Stromal cell of bone marrow (primary cell): ENCODE results near the gene PROCR.
A peak's percentile ranks its signal among the peaks of the same experiment; 100 is the strongest.
"Not testable (repeated sequence)": the region's sequence is repeated elsewhere in the genome, so short reads cannot be mapped to it uniquely, and the experiment has no call there.

Experiments
- DNase-seq: peaks from one replicate; pipeline ENCODE4 v3.0.0-alpha.2; 2012; ENCODE audit warnings: low read depth

PROCR gene

DNA sequence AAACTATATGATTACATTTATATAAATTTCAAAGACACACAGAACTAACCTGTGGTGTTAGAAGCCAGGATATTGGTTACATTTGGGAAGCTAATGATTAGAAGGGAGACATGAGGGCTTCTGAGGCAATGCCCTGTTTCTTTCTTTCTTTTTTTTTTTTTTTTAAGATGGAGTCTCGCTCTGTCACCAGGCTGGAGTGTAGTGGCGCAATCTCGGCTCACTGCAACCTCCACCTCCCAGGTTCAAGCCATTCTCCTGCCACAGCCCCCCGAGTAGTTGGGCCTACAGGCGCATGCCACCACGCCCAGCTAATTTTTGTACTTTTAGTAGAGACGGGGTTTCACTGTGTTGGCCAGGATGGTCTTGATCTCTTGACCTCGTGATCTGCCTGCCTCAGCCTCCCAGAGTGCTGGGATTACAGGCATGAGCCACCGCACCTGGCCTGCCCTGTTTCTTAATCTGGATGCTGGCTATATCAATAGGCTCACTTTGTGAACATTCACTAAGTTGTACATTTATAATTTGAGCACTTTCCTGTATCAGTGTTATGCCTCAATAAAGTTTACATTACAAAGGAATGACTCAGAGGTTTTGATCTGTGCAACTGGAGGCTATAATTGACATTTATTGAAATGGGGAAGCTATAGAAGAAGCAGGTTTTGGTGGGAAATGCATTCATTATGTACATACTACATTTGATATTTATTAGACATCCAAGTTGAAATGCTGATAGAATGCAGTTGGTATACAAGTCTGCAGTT lies 21.3 kb downstream of the PROCR start:
- DNase-seq, result not testable (repeated sequence)

DNA sequence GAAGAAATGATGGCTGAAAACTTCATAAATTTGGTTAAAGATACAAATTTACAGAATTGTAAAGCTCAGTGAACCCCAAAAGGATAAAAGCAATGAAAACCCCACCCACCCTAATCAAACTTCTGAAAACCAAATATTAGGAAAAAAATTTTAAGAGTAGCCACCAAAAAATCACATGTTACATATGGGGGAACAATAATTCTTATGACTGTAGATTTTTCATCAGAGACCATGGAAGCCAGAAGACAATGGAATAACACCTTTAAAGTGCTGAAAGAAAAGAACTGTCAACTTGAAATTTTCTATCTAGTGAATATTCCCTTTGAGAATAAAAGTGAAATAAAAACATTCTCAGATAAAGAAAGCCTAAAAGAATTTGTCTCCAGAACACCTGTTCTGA lies 24.4 kb downstream of the PROCR start:
- DNase-seq, result no peak

DNA sequence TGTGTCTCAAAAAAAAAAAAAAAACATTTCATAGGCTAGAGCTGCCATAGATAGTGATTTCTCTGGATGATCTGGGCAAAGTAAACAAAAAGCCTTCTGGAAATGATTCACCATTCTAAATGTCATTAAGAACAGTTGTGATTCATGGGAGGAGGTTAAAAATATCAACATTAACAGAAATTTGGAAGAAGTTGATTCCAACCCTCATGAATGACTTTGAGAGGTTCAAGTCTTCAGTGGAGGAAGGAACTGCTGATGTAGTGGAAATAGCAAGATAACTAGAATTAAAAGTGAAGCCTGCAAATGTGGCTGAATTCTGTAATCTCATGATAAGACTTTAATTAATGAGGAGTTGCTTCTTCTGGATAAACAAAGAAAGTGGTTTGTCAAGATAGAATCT lies 27.9 kb downstream of the PROCR start:
- DNase-seq, result peak; percentile 71

GRCh38 chr20:35200267-35200666 lies 28.4 kb downstream of the PROCR start:
- DNase-seq, result peak; percentile 68

- DNase-seq, result not testable (repeated sequence)
These were observed 29.6 kb downstream of the PROCR start for GRCh38 chr20:35201467-35201866.

- DNase-seq, result no peak
These were observed 34.9 kb downstream of the PROCR start for GRCh38 chr20:35206802-35207201.

GRCh38 chr20:35207950-35208611 lies 36.2 kb downstream of the PROCR start:
- peak; percentile 67 for DNase-seq

GRCh38 chr20:35215066-35215956 lies 43.4 kb downstream of the PROCR start:
- DNase-seq, result no peak

DNA sequence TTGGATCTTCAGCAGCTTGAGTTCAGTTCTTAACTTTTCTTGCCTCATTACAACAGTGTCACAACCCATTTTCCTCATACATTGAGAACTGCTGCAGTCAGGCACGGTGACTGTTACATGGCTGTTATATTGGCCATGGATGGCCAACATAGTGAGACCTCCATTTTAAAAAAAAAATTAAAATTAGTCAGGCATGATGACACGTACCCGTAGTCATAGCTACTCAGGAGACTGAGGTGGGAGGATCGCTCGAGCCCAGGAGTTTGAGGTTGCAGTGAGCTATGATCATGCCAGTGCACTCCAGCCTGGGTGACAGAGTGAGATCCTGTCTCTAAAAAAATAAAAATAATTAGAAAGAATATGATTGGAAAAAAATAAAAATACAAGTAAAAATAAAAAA lies 44.7 kb downstream of the PROCR start:
- DNase-seq, result no peak

DNA sequence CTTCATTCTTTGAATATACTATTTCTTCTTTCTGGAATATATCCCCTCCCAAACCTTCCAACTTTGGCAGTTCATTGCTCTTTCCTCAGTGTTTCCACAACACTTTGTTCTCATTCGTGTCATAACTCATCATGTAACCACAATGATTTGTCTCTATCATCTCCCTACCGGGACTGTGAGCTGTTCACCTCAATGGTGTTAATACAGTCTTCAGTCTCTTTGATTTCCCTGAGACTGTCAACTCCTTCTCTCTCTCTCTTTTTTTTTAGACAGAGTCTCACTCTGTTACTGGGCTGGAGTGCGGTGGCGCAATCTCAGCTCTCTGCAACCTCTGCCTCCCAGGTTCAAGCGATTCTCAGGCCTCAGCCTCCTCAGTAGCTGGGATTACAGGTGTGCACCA lies 52.1 kb downstream of the PROCR start:
- DNase-seq, result no peak

GRCh38 chr20:35224536-35224935 lies 52.7 kb downstream of the PROCR start:
- no peak for DNase-seq

GRCh38 chr20:35225319-35226125 lies 53.6 kb downstream of the PROCR start:
- DNase-seq, result no peak

- DNase-seq, result no peak
These were observed 54.4 kb downstream of the PROCR start, which contains the start of gene MMP24 for GRCh38 chr20:35226126-35226883. MMP24 (plus strand) TSS chr20:35226690; CDS start chr20:35226739, 49 bp downstream.
